CD4-positive, alpha-beta T cell treated with Interleukin-2 at 100 ng/mL for 4 hours (primary cell): ENCODE measurements around the gene CACNA1C.

Source experiments
- DNase-seq: peaks from one replicate; pipeline ENCODE4 v3.0.0-alpha.2; 2020; ENCODE audit warnings: low spot score

CACNA1C gene

DNA sequence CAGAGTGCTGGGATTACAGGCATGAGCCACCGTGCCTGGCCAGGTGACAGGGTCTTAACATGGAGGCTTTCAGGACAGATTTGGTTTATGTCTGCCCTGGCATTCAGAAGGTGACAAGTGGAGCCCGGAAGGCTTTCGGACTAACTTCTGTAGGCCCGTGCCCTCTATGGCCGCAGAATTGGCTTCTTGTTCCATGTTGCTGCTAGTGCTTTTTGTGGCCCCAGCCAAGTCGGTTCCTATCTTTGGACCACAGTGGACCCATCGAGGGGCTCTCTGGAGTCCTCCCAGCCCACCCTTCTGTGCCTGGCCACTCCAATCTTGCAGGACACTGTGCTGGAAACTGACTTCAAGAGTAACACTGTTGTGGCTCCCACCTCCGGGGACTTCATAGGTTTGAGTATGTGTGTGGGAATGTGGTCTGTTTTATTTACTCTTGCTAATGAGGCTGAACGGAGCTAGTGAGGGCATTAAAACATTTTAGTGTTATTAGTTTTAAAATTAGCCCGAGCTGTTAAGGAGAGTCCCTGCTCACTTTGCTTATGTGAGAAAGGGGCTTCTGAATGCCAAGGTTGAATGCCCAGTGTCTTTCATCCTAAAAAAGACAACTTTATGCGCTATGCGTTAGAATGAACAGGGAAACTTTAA is 245.9 kb downstream of the CACNA1C start:
- DNase-seq, result no peak

- DNase-seq, result no peak
Measured at GRCh38 chr12:2299206-2299605, 246.4 kb downstream of the CACNA1C start.

DNA sequence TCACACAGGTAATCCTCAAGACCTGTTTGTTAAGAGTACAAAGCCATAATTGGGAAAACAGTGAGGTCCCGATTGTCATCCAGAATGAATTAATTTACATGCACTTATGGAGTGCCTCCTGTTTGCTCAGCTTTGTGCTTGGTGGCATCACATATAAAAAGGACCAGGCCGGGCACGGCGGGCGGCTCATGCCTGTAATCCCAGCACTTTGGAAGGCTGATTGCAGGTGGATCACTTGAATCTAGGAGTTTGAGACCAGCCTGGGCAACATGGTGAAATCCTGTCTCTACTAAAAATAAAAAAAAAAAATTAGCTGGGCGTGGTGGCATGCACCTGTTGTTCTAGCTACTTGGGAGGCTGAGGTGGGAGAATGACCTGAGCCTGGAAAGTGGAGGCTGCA is 247.4 kb downstream of the CACNA1C start:
- no peak for DNase-seq

DNA sequence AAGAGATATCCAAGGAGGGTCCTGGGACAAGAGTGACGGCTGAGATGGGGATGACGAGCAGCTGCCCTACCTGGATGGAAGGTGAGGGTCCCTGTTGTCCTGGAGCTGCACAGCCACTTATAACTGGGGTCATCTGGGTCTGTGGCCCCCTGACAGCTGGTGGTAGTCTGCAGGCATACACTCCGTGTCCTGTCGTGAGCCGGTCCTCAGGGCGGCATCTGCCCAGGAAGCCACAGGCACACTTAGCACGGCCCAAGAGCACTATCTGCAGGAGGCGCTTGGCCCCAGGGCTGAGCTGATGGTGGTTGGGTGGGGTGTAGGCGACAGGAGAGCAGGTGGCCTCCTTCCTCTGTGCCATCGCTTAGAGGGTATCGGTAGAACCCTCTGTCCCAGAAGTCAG is 248.1 kb downstream of the CACNA1C start:
- no peak for DNase-seq

- DNase-seq, result no peak
Measured at GRCh38 chr12:2301531-2302461, 249.0 kb downstream of the CACNA1C start.

- no peak for DNase-seq
Measured at GRCh38 chr12:2302711-2303580, 250.2 kb downstream of the CACNA1C start.

GRCh38 chr12:2304223-2304622 is 251.4 kb downstream of the CACNA1C start:
- DNase-seq, result no peak

GRCh38 chr12:2306012-2306411 is 253.2 kb downstream of the CACNA1C start:
- no peak for DNase-seq

GRCh38 chr12:2306735-2307134 is 253.9 kb downstream of the CACNA1C start:
- no peak for DNase-seq

- DNase-seq, result no peak
Measured at GRCh38 chr12:2307550-2307949, 254.8 kb downstream of the CACNA1C start.

- DNase-seq, result no peak
Measured at GRCh38 chr12:2309647-2310046, 256.9 kb downstream of the CACNA1C start.

GRCh38 chr12:2311020-2311778 is 258.4 kb downstream of the CACNA1C start:
- DNase-seq, result no peak

- no peak for DNase-seq
Measured at GRCh38 chr12:2312175-2312574, 259.4 kb downstream of the CACNA1C start.

- DNase-seq, result no peak
Measured at GRCh38 chr12:2312770-2313169, 260.0 kb downstream of the CACNA1C start.

- no peak for DNase-seq
Measured at GRCh38 chr12:2314492-2314891, 261.7 kb downstream of the CACNA1C start.

DNA sequence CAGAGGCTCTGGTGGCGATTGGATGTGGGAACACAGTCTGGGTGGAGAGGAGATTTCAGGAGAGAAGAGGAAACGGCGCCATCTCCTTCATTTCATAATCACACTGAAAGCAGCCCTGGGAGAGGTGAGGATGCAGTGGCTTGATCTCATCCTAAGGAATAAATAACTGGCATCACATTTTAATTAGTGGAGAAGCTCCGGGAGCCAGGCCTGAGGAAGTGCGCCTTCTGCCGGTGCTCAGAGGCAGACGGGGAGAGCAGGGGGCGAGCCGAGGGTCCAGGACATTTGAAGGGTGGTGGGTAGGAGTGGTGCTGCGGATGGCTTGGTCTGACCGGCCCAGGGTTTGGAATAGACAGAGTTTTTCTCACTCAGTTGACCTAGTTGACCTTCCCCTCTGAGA is 265.0 kb downstream of the CACNA1C start:
- DNase-seq, result no peak

- DNase-seq, result no peak
Measured at GRCh38 chr12:2318286-2318685, 265.5 kb downstream of the CACNA1C start.

- DNase-seq, result no peak
Measured at GRCh38 chr12:2319136-2319535, 266.3 kb downstream of the CACNA1C start.

DNA sequence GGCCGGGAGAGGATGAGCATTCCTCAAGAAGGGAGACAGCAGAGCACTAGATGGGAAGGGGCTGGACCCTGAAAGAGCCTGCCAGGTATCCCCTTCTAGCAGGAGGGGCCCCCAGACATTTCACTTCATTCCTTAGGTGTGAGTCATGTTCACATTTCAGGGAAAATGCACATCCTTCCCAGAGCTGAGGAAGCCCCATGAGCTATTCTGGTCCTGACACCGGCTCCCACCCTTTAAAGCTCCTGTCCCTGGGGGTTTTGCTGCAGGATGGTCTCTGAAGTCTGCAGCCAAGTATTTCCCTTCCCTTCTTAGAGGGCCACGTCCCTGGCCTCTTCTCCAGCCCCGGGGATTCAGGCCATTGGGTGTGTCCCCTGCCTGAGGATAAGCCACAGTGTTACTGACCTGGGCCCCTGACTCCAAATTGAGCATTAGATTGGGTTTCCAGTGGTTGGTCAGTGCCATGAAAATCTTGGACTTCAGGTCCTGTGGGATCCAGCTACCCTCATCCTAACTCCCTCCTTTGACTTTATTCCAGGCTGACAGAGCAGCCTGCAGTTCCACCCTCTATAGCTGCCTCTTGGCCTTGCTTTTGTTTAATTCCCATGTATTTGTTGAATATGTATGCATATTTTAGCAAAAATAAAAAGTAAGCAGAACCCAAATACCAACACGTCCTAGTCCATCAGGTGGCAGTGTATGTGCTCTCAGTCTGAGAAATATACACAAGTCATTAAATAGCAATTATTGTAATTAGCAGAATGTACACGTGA is 267.1 kb downstream of the CACNA1C start:
- no peak for DNase-seq

GRCh38 chr12:2320841-2321240 is 268.1 kb downstream of the CACNA1C start:
- no peak for DNase-seq

DNA sequence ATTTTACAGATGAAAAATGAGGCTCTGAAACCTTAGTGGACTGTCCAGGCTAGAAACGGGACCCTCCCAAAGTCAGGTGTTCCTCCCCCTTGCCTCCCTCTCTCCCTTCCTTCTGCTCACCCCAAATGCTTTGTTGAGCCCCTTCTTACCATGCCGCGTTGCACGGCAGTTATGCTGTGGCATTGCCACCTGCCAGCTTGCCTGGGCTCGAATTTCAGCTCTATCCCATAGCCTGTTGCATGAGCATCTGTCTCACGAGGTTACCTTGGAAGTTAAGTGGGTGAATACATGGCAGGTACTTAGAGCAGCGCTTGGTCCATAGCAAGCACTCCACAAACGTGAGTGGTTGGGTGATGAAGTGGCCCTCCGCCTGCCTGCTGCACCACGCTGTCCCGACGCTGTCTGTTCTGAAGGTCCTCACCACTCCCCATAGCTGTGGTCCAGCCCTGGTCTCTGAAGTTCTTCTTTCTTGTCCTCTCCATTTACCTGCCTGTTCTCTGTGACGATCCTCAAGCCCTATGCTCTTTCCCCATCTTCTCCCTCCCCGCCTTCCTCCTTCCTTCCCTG is 269.9 kb downstream of the CACNA1C start:
- no peak for DNase-seq
